GM20000 (cell line): Measurements from ENCODE around the gene EZR.

ENCODE experiments used
- DNase-seq: peaks from one replicate; pipeline ENCODE4 v3.0.0; 2012; ENCODE audit warnings: low spot score
- CTCF ChIP-seq: IDR thresholded peaks from 2 replicates; pipeline ENCODE4 v1.5.1; 2012; ENCODE audit warnings: mild to moderate bottlenecking, control low read depth; ENCODE audit errors: extremely low read depth, missing control alignments

The EZR gene

GRCh38 chr6:158819213-158819976, at the start of gene EZR:
EZR (minus strand) TSS chr6:158819368; CDS start chr6:158818093, 1,275 bp downstream.
- no peak for TF ChIP-seq CTCF
- peak; percentile 97 for DNase-seq

GRCh38 chr6:158868122-158868480, 48.9 kb upstream of the EZR start:
- no peak for DNase-seq
- TF ChIP-seq CTCF, result no peak

- no peak for TF ChIP-seq CTCF
- no peak for DNase-seq
Measured at GRCh38 chr6:158867381-158868121, 48.4 kb upstream of the EZR start.

- TF ChIP-seq CTCF, result no peak
- DNase-seq, result no peak
Measured at GRCh38 chr6:158865769-158866168, 46.6 kb upstream of the EZR start.

- no peak for TF ChIP-seq CTCF
- DNase-seq, result no peak
Measured at GRCh38 chr6:158863646-158864045, 44.5 kb upstream of the EZR start.

- no peak for TF ChIP-seq CTCF
- DNase-seq, result no peak
Measured at GRCh38 chr6:158861686-158862381, 42.7 kb upstream of the EZR start.
